Transverse colon (tissue), 4 donors: Measurements from ENCODE around the gene ARHGAP22. TPM values are rescaled to one million over a fixed set of nuclear protein-coding genes. Genes with fewer than 3 reads are reported as not detected.

ENCODE experiments used
- DNase-seq: peaks from one replicate; pipeline ENCODE4 v3.0.0-alpha.2; 2019
- H3K27ac ChIP-seq, 4 donors: fragments of 200-600 bp; sonication (generic); 2 replicates each; pipeline ENCODE4 v1.5.1; 2016 to 2018; ENCODE audit warnings: inconsistent platforms in 4 of 4
- H3K27me3 ChIP-seq: fragments of 200-600 bp; sonication (generic); 2 replicates; pipeline ENCODE4 v1.5.1; 2017; ENCODE audit warnings: inconsistent platforms
- H3K36me3 ChIP-seq, 4 donors: fragments of 200-600 bp; sonication (generic); 2 replicates each; pipeline ENCODE4 v1.5.1; 2017 to 2019; ENCODE audit warnings: inconsistent platforms in 4 of 4
- H3K4me1 ChIP-seq, 4 donors: fragments of 200-600 bp; sonication (generic); 2 replicates each; pipeline ENCODE4 v1.5.1; 2017 to 2020; ENCODE audit warnings: inconsistent platforms in 4 of 4
- H3K4me3 ChIP-seq, 4 donors: fragments of 200-600 bp; sonication (generic); 1 replicate in 1 of 4; 2 replicates in 3 of 4; pipeline versions ENCODE4 v1.5.1 to v1.6.1; 2017 to 2019; ENCODE audit warnings: inconsistent platforms in 4 of 4
- H3K9me3 ChIP-seq, 2 donors: fragments of 200-600 bp; sonication (generic); 2 replicates each; pipeline ENCODE4 v1.5.1; 2017 to 2019; ENCODE audit warnings: inconsistent platforms in 2 of 2
- EP300 ChIP-seq: sonication (generic); formaldehyde crosslinking; IDR thresholded peaks from one replicate; pipeline ENCODE4 v1.6.1; 2017; ENCODE audit warnings: antibody characterized with exemption, low read depth
- POLR2A ChIP-seq: fragments of 450-650 bp; IDR thresholded peaks from one replicate; pipeline ENCODE4 v1.6.1; 2016; ENCODE audit warnings: antibody characterized with exemption, mild to moderate bottlenecking, moderate library complexity
- POLR2AphosphoS5 ChIP-seq, 3 donors: sonication (generic); formaldehyde crosslinking; IDR thresholded peaks; one replicate each; pipeline ENCODE4 v1.6.1; 2016; ENCODE audit warnings: antibody characterized with exemption in 3 of 3
- WGBS, 2 donors: methylation state at CpG; one replicate each; pipeline ENCODE4 v1.1.5; 2018; ENCODE audit warnings: low coverage in 1 of 2; 5-methylcytosine and 5-hydroxymethylcytosine counted together
- in situ Hi-C, 4 donors: fragments of 200-750 bp; cut with MboI; loops; one replicate each; pipeline versions ENCODE4 v1.15.0 to v1.15.1; 2017; ENCODE audit warnings: low sequenced_read_pairs in 3 of 4, low pct_ligation_motif_present in 1 of 4, low pct_unique_long_range_greater_than_20kb in 1 of 4
- intact Hi-C: fragments of 100-400 bp; cut with DNase I; formaldehyde crosslinking; loops from one replicate; pipeline ENCODE4 v1.15.1; 2023; ENCODE audit warnings: low total_unique reads
- total RNA-seq, 4 donors: library from RNA; depleted of rRNA; stranded (reverse); fragments of >200 nt; gene quantifications; one replicate each; pipeline ENCODE4 v1.1.0, GENCODE V29; 2016
- TF ChIP-seq, protein P1 (sequence below), 5 experiments: fragments of 200-600 bp in 3 of 5; fragments of 450-650 bp in 2 of 5; sonication (generic) in 3 of 5; IDR thresholded peaks; 1 replicate in 2 of 5; 2 replicates in 3 of 5; pipeline ENCODE4 v1.5.1; 2016 to 2017; ENCODE audit warnings: antibody characterized with exemption in 5 of 5, inconsistent platforms in 3 of 5, mild to moderate bottlenecking in 2 of 5, moderate library complexity in 1 of 5

The ARHGAP22 gene
- total RNA-seq, 4 donors from 2014 or later: 1.4 to 3.4 (median 1.7) TPM; not detected in 1

DNA sequence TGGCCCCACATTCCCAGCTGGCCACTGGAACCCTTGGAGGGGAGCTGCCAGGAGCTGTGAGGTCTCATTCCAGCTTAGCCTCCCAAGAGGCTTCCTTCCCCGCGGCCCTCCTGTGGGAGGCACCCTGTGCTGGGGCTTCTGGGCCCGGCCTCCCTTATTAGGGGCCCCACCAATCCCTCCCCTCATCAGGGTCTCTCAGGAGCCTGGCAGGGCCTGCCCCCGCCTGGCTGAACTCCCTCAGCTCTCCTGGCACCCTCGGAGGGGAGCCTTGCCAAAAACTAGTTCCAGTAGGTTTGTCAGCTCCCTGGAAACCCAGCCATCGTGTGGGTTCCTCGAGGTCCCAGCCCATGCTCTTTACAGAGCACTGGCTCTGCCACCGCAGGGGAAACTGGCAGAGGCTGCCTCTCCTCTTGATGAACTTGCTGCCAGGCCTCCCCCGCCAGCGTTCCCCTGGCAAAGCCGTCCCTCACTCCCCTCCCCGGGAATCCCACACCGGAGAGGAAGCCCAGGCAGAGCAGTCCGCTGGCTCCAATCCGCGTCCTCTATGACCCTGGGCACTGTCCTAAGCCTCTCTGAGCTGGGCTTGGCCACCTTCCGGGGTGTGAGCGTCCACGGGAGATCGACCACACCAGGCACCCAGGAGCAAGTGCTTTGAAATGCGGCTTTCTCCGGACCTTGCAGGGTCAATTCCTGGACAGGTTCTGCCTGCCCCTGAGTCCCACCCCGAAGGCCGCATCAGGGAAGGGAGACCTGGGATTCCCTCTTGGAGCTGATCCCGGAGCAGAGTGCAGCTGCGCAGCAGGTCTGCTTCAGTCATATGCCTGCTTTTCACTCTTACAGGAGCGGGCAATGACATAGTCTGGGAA is 139.8 kb downstream of the ARHGAP22 start:
- Histone ChIP-seq H3K36me3 (no peaks in the 10 kb centered on the region), H3K4me3 (no peak overlapping the region), H3K27me3 (peaks cover 19% of the 10 kb centered on the region), H3K4me1 (no peaks in the 10 kb centered on the region), H3K27ac (no peak overlapping the region), H3K9me3 (no peaks in the 10 kb centered on the region)
- intact Hi-C loops: no loop called here
- TF ChIP-seq POLR2A (no peak), EP300 (no peak), POLR2AphosphoS5 (IDR thresholded peaks at IDR 0.05) (no peak)
- TF ChIP-seq, protein P1, sequence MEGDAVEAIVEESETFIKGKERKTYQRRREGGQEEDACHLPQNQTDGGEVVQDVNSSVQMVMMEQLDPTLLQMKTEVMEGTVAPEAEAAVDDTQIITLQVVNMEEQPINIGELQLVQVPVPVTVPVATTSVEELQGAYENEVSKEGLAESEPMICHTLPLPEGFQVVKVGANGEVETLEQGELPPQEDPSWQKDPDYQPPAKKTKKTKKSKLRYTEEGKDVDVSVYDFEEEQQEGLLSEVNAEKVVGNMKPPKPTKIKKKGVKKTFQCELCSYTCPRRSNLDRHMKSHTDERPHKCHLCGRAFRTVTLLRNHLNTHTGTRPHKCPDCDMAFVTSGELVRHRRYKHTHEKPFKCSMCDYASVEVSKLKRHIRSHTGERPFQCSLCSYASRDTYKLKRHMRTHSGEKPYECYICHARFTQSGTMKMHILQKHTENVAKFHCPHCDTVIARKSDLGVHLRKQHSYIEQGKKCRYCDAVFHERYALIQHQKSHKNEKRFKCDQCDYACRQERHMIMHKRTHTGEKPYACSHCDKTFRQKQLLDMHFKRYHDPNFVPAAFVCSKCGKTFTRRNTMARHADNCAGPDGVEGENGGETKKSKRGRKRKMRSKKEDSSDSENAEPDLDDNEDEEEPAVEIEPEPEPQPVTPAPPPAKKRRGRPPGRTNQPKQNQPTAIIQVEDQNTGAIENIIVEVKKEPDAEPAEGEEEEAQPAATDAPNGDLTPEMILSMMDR (IDR thresholded peaks at IDR 0.05): no peak
- in situ Hi-C loops: no loop called here
- no peak for DNase-seq
- 80% methylated on average over 26 of the region's 27 CpGs; no CpG with 5 or more reads in 1 of the 2 donors for WGBS, 2 donors

DNA sequence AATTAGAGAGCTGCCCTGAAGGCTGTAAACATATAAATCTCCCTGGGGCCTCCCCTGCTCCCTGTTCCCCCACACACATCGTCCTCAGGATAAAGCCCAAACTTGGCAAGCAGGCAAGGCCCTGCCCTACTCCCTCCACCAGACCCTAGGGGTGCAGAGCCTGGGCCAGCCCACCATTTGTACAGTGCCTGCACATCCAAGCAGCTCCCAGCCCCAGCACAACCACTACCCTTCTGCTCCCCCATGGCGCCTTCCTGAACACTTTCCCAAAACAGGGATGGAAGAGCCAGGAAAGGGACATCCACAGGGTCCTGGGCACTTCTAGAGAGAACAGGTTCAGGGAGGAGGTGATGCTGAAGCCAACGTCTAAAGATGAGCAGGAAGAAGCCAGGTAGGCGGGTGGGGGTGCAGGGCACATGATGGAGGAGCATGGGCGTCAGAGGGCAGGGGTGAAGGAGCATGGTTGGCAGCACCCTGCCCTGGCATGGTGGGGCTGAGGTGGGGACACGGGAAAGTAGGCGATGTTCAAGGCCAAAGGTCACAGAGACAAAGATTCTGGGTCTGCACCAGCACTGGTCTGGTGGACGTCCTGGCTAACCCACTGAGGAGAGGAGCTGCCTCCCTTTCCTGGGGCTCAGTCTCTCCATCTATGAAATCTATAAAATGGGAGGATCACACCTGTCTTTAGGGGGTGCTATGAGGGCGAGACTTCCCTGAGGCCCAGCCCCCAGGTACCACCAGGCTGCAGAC is 140.6 kb downstream of the ARHGAP22 start:
- H3K27ac ChIP-seq: no peak overlapping the region
- in situ Hi-C loops: no loop called here
- H3K4me1 ChIP-seq: no peaks in the 10 kb centered on the region
- 69% methylated on average over 9 of the region's 9 CpGs; no CpG with 5 or more reads in 1 of the 2 donors for WGBS, 2 donors
- DNase-seq: no peak
- peaks cover 19% of the 10 kb centered on the region for H3K27me3 ChIP-seq
- no peaks in the 10 kb centered on the region for H3K36me3 ChIP-seq
- intact Hi-C loops: no loop called here
- H3K9me3 ChIP-seq: no peaks in the 10 kb centered on the region
- no peak overlapping the region for H3K4me3 ChIP-seq
- no peak for TF ChIP-seq POLR2A
- no peak for TF ChIP-seq EP300
- TF ChIP-seq, protein P1 (IDR thresholded peaks at IDR 0.05): no peak
- no peak for TF ChIP-seq POLR2AphosphoS5 (IDR thresholded peaks at IDR 0.05)

DNA sequence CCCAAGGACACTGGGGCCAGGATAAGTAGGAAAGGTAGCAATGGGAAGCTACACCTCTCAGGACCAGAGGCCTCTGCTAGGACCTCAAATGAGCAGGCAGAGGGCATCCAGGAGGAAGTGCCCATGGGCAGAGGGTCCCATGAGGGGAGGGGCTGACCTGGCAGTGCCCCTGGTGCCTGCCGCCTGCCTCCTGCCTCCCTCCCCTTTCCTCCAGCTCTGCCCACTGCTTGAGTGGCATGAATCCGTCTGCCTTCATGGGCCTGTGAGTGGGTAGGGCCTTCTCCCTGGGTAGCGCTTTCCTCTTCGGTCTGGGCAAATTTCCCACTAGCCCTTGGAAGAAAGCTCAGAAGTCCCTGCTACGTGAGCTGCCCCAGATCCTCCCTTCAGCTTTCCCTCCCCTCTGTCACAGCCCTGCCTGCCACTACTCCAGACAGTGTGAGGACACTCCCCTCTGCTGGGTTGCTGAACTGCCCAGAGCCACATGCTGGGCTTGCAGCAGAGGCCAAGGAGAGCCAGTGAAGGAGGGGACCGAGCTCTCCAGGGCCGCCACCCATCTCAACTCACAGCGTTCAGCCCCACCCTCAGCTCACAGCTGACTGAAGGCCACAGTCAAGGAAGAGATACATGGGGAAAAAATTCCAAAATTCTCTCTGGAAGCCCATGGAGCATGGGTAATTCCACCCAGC is 141.4 kb downstream of the ARHGAP22 start:
- no peaks in the 10 kb centered on the region for H3K9me3 ChIP-seq
- peaks cover 19% of the 10 kb centered on the region for H3K27me3 ChIP-seq
- in situ Hi-C loops: no loop called here
- no peak overlapping the region for H3K4me3 ChIP-seq
- H3K36me3 ChIP-seq: no peaks in the 10 kb centered on the region
- no peaks in the 10 kb centered on the region for H3K4me1 ChIP-seq
- H3K27ac ChIP-seq: no peak overlapping the region
- 60% methylated on average over 8 of the region's 8 CpGs; no CpG with 5 or more reads in 1 of the 2 donors for WGBS, 2 donors
- intact Hi-C loops: no loop called here
- no peak for TF ChIP-seq POLR2A
- no peak for TF ChIP-seq POLR2AphosphoS5 (IDR thresholded peaks at IDR 0.05)
- TF ChIP-seq, protein P1 (IDR thresholded peaks at IDR 0.05): no peak
- no peak for TF ChIP-seq EP300
- no peak for DNase-seq
